Measurements from ENCODE around the gene ATP4B. TPM values are rescaled to one million over a fixed set of nuclear protein-coding genes. Genes with fewer than 3 reads are reported as not detected.

ATP4B gene
- not detected for polyA plus RNA-seq (2013, experiment 1 of 2)
- polyA plus RNA-seq (2013, experiment 2 of 2), result not detected

- H2AFZ ChIP-seq (ENCODE audit: low read depth, low read length), result no peak within 1 kb of the TSS
- H2BK120ac ChIP-seq (ENCODE audit: low read depth, low read length), result no peak within 1 kb of the TSS
- DNase-seq, result no peak
- no peak within 1 kb of the TSS for H2BK15ac ChIP-seq (ENCODE audit: low read depth, poor library complexity, severe bottlenecking)
- no peak within 1 kb of the TSS for H2BK5ac ChIP-seq (ENCODE audit: low read depth, low read length, poor library complexity, severe bottlenecking)
- H3K23ac ChIP-seq (ENCODE audit: low read length in 2 of 2), result no peak within 1 kb of the TSS
- H2BK12ac ChIP-seq (ENCODE audit: low read length in 2 of 2), result no peak within 1 kb of the TSS
- H4K8ac ChIP-seq (ENCODE audit: low read length), result no peak within 1 kb of the TSS
- peaks cover 0 to 43% of the 10 kb centered on the region in 2 experiments for H3K27me3 ChIP-seq (ENCODE audit: control insufficient read depth in 1 of 2, insufficient read depth in 1 of 2, low read length in 2 of 2)
- H3K4me2 ChIP-seq (ENCODE audit: low read length, poor library complexity, severe bottlenecking), result no peak within 1 kb of the TSS
- H3K18ac ChIP-seq (ENCODE audit: low read depth in 1 of 2, low read length in 2 of 2), result no peak within 1 kb of the TSS
- H3K36me3 ChIP-seq (ENCODE audit: control insufficient read depth in 1 of 2, insufficient read depth in 2 of 2, low read depth in 1 of 2, low read length in 2 of 2), result no peaks in the 10 kb centered on the region
- H3K14ac ChIP-seq (ENCODE audit: low read length in 2 of 2), result no peak within 1 kb of the TSS
- 91% methylated on average over 47 of the region's 47 CpGs for WGBS
- peaks cover 31% of the 10 kb centered on the region for H3K9me3 ChIP-seq (ENCODE audit: control insufficient read depth, low read length)
- H3K4me1 ChIP-seq (ENCODE audit: control insufficient read depth, insufficient read depth, low read depth, low read length), result peaks cover 24% of the 10 kb centered on the region
- H3K79me1 ChIP-seq (replicated peaks; ENCODE audit: low read length, poor library complexity, severe bottlenecking), result no peaks in the 10 kb centered on the region
- H2AK5ac ChIP-seq (ENCODE audit: low read length, severe bottlenecking), result no peak within 1 kb of the TSS
- no peak within 1 kb of the TSS for H3K27ac ChIP-seq (ENCODE audit: low read length, poor library complexity, severe bottlenecking)
- no peak within 1 kb of the TSS for H3K9ac ChIP-seq (ENCODE audit: low read length)
- no peak within 1 kb of the TSS for H3K4ac ChIP-seq (ENCODE audit: low read depth in 1 of 2, low read length in 2 of 2)
- H4K91ac ChIP-seq (ENCODE audit: low read length), result no peak within 1 kb of the TSS
- no peak within 1 kb of the TSS for H3K4me3 ChIP-seq (ENCODE audit: insufficient read depth in 1 of 2, low read depth in 1 of 2, low read length in 2 of 2)
Measured at GRCh38 chr13:113657851-113658741, at the start of gene ATP4B. TSS of gene ATP4B (minus strand) at chr13:113658198. CDS start at chr13:113658144, 54 bp downstream.

DNA sequence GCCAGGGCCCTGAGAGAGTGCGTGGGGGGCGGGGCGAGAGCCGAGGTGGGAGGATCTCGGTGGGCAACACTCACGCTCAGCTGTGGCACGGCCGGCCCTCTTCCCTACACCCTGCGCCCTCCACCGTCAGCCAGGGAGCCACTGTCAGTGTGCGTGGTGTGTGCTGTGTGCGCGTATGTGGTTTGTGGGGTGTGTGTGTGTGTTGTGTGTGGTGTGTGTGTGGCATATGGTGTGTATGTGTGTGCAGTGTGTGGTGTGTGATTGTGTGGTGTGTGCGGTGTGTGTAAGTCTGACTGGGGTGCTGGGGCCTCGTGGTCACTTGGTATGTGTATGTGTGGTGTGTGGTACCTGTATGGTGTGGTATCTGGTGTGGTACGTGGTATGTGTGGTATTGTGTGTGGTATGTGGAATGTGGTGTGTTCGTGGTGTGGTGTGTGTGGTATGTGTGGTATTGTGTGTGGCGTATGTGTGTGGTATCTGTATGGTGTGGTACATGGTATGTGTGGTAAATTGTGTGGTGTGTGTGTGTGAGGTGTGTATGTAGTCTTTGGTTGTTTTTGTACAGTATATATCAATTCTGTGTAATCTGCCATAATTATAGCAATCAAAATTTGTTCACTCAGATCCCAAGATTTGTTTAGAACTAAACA, 14.1 kb upstream of the ATP4B start:
- 86% methylated on average over 18 of the region's 18 CpGs for WGBS
- no peak overlapping the region for H4K8ac ChIP-seq (ENCODE audit: low read length)
- no peak overlapping the region for H2BK12ac ChIP-seq (ENCODE audit: low read length in 2 of 2)
- H2BK5ac ChIP-seq (ENCODE audit: low read depth, low read length, poor library complexity, severe bottlenecking), result no peak overlapping the region
- no peaks in the 10 kb centered on the region for H3K4me1 ChIP-seq (ENCODE audit: control insufficient read depth, insufficient read depth, low read depth, low read length)
- no peaks in the 10 kb centered on the region for H3K79me1 ChIP-seq (replicated peaks; ENCODE audit: low read length, poor library complexity, severe bottlenecking)
- no peak overlapping the region for H2BK15ac ChIP-seq (ENCODE audit: low read depth, poor library complexity, severe bottlenecking)
- no peak overlapping the region for H2AK5ac ChIP-seq (ENCODE audit: low read length, severe bottlenecking)
- H4K91ac ChIP-seq (ENCODE audit: low read length), result no peak overlapping the region
- peak overlapping the region in 1 of 2 experiments; percentile 0 for H3K14ac ChIP-seq (ENCODE audit: low read length in 2 of 2)
- H3K27ac ChIP-seq (ENCODE audit: low read length, poor library complexity, severe bottlenecking), result no peak overlapping the region
- peaks cover 4 to 38% of the 10 kb centered on the region in 2 experiments for H3K27me3 ChIP-seq (ENCODE audit: control insufficient read depth in 1 of 2, insufficient read depth in 1 of 2, low read length in 2 of 2)
- H3K9ac ChIP-seq (ENCODE audit: low read length), result no peak overlapping the region
- H3K36me3 ChIP-seq (ENCODE audit: control insufficient read depth in 1 of 2, insufficient read depth in 2 of 2, low read depth in 1 of 2, low read length in 2 of 2), result no peaks in the 10 kb centered on the region
- H3K4ac ChIP-seq (ENCODE audit: low read depth in 1 of 2, low read length in 2 of 2), result no peak overlapping the region
- H3K4me3 ChIP-seq (ENCODE audit: insufficient read depth in 1 of 2, low read depth in 1 of 2, low read length in 2 of 2), result no peak overlapping the region
- no peak overlapping the region for H3K4me2 ChIP-seq (ENCODE audit: low read length, poor library complexity, severe bottlenecking)
- no peak overlapping the region for H2AFZ ChIP-seq (ENCODE audit: low read depth, low read length)
- no peak overlapping the region for H3K23ac ChIP-seq (ENCODE audit: low read length in 2 of 2)
- no peak overlapping the region for H2BK120ac ChIP-seq (ENCODE audit: low read depth, low read length)
- no peak overlapping the region for H3K18ac ChIP-seq (ENCODE audit: low read depth in 1 of 2, low read length in 2 of 2)
- no peaks in the 10 kb centered on the region for H3K9me3 ChIP-seq (ENCODE audit: control insufficient read depth, low read length)
- DNase-seq, result no peak

DNA sequence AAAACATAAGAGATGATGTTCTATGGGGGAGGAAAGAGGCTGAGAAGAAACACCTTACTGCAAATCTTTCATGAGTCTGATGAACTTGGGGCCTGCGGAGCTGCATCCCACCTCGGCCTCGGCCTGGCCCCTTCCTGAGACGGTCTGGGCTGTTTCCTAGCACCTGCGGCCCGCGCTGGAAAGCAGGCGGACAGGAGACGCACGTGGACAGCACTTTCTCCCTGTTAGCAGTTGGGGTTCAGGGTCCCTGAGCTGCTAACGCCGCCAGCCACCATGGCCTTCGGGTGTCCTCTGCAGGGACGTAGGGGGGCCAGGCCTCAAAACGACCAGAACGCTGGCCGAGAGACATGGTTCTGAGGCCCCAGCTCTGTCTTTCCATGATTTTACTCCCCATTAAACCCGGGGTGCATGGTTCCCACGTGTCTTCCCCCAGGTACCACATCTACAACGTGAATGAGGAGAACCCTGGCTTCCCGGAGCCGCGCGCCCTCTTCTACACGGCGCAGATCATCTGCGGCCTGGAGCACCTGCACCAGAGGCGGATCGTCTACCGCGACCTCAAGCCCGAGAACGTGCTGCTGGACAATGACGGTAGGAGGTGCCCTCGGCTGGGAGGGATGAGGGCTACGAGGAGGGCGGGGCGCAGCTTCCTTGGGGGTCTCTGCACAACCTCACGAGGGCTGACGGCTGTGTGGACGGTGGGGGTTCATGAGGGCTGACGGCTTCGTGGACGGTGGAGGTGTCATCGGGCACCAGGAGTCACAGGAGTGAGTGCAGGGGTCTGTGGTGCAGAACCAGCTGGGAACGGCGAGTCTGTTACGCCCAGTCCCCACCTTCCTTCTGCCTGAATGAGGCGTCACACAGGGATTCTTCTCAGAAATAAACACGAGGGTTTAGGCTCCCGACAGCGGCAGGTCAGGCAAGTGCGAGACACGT, 13.3 kb upstream of the ATP4B start:
- no peak overlapping the region for H3K9ac ChIP-seq (ENCODE audit: low read length)
- no peak overlapping the region for H3K27ac ChIP-seq (ENCODE audit: low read length, poor library complexity, severe bottlenecking)
- no peak overlapping the region for H2BK5ac ChIP-seq (ENCODE audit: low read depth, low read length, poor library complexity, severe bottlenecking)
- H2BK120ac ChIP-seq (ENCODE audit: low read depth, low read length), result no peak overlapping the region
- H3K23ac ChIP-seq (ENCODE audit: low read length in 2 of 2), result no peak overlapping the region
- H4K91ac ChIP-seq (ENCODE audit: low read length), result no peak overlapping the region
- no peak overlapping the region for H4K8ac ChIP-seq (ENCODE audit: low read length)
- H3K4ac ChIP-seq (ENCODE audit: low read depth in 1 of 2, low read length in 2 of 2), result no peak overlapping the region
- no peaks in the 10 kb centered on the region for H3K4me1 ChIP-seq (ENCODE audit: control insufficient read depth, insufficient read depth, low read depth, low read length)
- no peak overlapping the region for H2BK15ac ChIP-seq (ENCODE audit: low read depth, poor library complexity, severe bottlenecking)
- H3K27me3 ChIP-seq (ENCODE audit: control insufficient read depth in 1 of 2, insufficient read depth in 1 of 2, low read length in 2 of 2), result peaks cover 4 to 46% of the 10 kb centered on the region in 2 experiments
- no peak overlapping the region for H2AK5ac ChIP-seq (ENCODE audit: low read length, severe bottlenecking)
- H3K4me2 ChIP-seq (ENCODE audit: low read length, poor library complexity, severe bottlenecking), result no peak overlapping the region
- no peak overlapping the region for H3K18ac ChIP-seq (ENCODE audit: low read depth in 1 of 2, low read length in 2 of 2)
- H3K14ac ChIP-seq (ENCODE audit: low read length in 2 of 2), result no peak overlapping the region
- H2AFZ ChIP-seq (ENCODE audit: low read depth, low read length), result no peak overlapping the region
- no peaks in the 10 kb centered on the region for H3K36me3 ChIP-seq (ENCODE audit: control insufficient read depth in 1 of 2, insufficient read depth in 2 of 2, low read depth in 1 of 2, low read length in 2 of 2)
- no peaks in the 10 kb centered on the region for H3K9me3 ChIP-seq (ENCODE audit: control insufficient read depth, low read length)
- 94% methylated on average over 54 of the region's 54 CpGs for WGBS
- H3K79me1 ChIP-seq (replicated peaks; ENCODE audit: low read length, poor library complexity, severe bottlenecking), result no peaks in the 10 kb centered on the region
- DNase-seq, result no peak
- no peak overlapping the region for H3K4me3 ChIP-seq (ENCODE audit: insufficient read depth in 1 of 2, low read depth in 1 of 2, low read length in 2 of 2)
- H2BK12ac ChIP-seq (ENCODE audit: low read length in 2 of 2), result no peak overlapping the region

Measured in mesenchymal stem cell (in vitro differentiated cells and primary cell).